OCI-LY7 (cell line): ENCODE results near the gene PIK3R4. TPM values are rescaled to one million over a fixed set of nuclear protein-coding genes. Genes with fewer than 3 reads are reported as not detected.

Source experiments
- BruUV-seq: library from RNA; stranded (reverse); fragments of 400-500 nt; replicated peaks from 2 replicates; lab custom pipeline; 2021; lab: Mats Ljungman, UMichigan
- CTCF ChIA-PET: fragments of 300-600 bp; sonication (Branson Sonifier 250); formaldehyde crosslinking; loops from one replicate; lab custom pipeline; 2022; ENCODE audit warnings: antibody characterized with exemption; ENCODE audit not compliant: unreplicated experiment; lab: Charles Lee
- POLR2A ChIA-PET: fragments of 300-600 bp; sonication (Branson Sonifier 250); formaldehyde crosslinking; loops from one replicate; lab custom pipeline; 2022; ENCODE audit warnings: antibody characterized with exemption; lab: Charles Lee
- DNase-seq: peaks from one replicate; pipeline ENCODE4 v3.0.0-alpha.2; 2015; ENCODE audit warnings: low spot score
- H2AFZ ChIP-seq: fragments of 200-600 bp; sonication (generic), shearing (Covaris generic); 2 replicates; pipeline ENCODE4 v1.6.1; 2014; ENCODE audit warnings: mild to moderate bottlenecking, antibody characterized with exemption, low read length, moderate library complexity
- H3K27ac ChIP-seq: fragments of 200-600 bp; sonication (generic); 2 replicates; pipeline ENCODE4 v1.5.1; 2014; ENCODE audit warnings: mixed run types, low read depth, mild to moderate bottlenecking, moderate library complexity, low read length, inconsistent platforms; ENCODE audit not compliant: poor library complexity, severe bottlenecking
- H3K36me3 ChIP-seq: fragments of 200-600 bp; sonication (generic); 2 replicates; pipeline ENCODE4 v1.6.1; 2014; ENCODE audit warnings: mild to moderate bottlenecking, antibody characterized with exemption, low read length, moderate library complexity, mixed read lengths; ENCODE audit not compliant: insufficient read depth
- H3K4me1 ChIP-seq: fragments of 200-600 bp; sonication (generic); 2 replicates; pipeline ENCODE4 v1.5.1; 2014; ENCODE audit warnings: mild to moderate bottlenecking, low read length; ENCODE audit not compliant: insufficient read depth, poor library complexity, severe bottlenecking
- H3K4me2 ChIP-seq: fragments of 200-600 bp; sonication (generic); 2 replicates; pipeline ENCODE4 v1.6.1; 2014; ENCODE audit warnings: mild to moderate bottlenecking, low read length
- H3K4me3 ChIP-seq: fragments of 200-600 bp; sonication (generic); 2 replicates; pipeline ENCODE4 v1.5.1; 2014; ENCODE audit warnings: mild to moderate bottlenecking, low read depth, low read length; ENCODE audit not compliant: poor library complexity, severe bottlenecking
- H3K79me2 ChIP-seq: fragments of 200-600 bp; sonication (generic); 2 replicates; pipeline ENCODE4 v1.6.1; 2016; ENCODE audit warnings: low read depth, mild to moderate bottlenecking, low read length, moderate library complexity, mixed read lengths; ENCODE audit not compliant: insufficient read depth
- H3K9me2 ChIP-seq: fragments of 200-600 bp; sonication (generic); 2 replicates; pipeline ENCODE4 v1.6.1; 2016; ENCODE audit warnings: mild to moderate bottlenecking, low read length, mixed read lengths; ENCODE audit not compliant: insufficient read depth
- H3K9me3 ChIP-seq: fragments of 200-600 bp; sonication (generic); 2 replicates; pipeline ENCODE4 v1.6.1; 2014; ENCODE audit warnings: mild to moderate bottlenecking, mixed run types, low read length, mixed read lengths
- H4K20me1 ChIP-seq: fragments of 200-600 bp; sonication (generic); 2 replicates; pipeline ENCODE4 v1.6.1; 2014; ENCODE audit warnings: mild to moderate bottlenecking, antibody characterized with exemption, low read length, moderate library complexity, mixed read lengths; ENCODE audit not compliant: insufficient read depth
- EZH2phosphoT487 ChIP-seq: fragments of 200-600 bp; sonication (generic); IDR thresholded peaks from 2 replicates; pipeline ENCODE4 v1.6.1; 2018; ENCODE audit warnings: low read depth, borderline replicate concordance, mild to moderate bottlenecking, mixed run types, antibody characterized with exemption, low read length, moderate library complexity, mixed read lengths
- intact Hi-C: fragments of 100-400 bp; cut with micrococcal nuclease; formaldehyde crosslinking; loops from one replicate; pipeline ENCODE4 v1.10.0; 2022; ENCODE audit not compliant: unreplicated experiment
- total RNA-seq, 2 experiments: library from RNA; depleted of rRNA in 1 of 2; stranded (reverse); fragments of >200 nt in 1 of 2; shearing (Covaris generic) in 1 of 2; gene quantifications; 2 replicates each; pipeline ENCODE4 v1.2.3, GENCODE V29; 2014 to 2022
- TF ChIP-seq, protein P1 (sequence below): fragments of 200-600 bp; sonication (generic); conservative IDR thresholded peaks from 2 replicates; pipeline ENCODE4 v1.5.1; 2014; ENCODE audit warnings: mild to moderate bottlenecking, antibody characterized with exemption, low read length, moderate library complexity, mixed read lengths

PIK3R4 gene
- total RNA-seq, 2 experiments from 2014 or later = 28.7 to 30.3 TPM

DNA sequence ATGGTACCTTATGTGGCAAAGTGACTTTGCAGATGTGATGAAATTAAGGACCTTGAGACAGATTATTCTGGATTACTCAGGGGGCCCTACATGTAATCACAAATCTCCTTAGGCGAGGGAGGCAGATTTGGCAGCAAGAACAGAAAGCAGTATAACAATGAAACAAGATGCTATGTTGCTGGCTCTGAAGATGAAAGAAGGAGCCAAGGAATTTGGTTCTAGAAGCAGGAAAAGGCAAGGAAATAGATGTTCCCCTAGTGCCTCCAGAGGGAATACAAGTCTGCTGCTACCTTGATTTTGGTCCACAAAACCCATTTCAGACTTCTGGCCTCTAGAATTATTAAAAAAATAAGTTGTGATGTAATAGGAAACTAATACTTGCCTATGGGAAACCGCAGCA, 64.5 kb downstream of the PIK3R4 start:
- BruUV-seq = no TSS peak

DNA sequence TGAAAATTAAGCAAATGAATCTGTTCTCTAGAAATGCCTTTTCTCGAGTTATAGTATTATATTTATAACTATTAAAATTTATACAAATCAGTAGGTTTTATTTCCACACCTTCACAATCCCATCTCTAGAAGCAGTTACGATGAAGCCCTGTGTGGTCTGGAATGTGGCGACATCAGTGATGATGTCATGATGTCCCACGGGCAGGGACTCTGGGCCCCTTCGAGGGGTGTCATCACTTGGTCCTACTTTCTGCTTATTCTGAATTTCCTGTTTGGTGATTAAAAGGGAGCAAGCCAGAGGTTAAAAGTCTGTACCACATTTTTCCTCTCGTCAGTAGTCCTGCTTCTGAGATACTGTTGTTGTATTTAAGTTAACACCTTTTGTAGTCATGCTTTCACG, 67.4 kb downstream of the PIK3R4 start:
- Histone ChIP-seq H3K36me3 (peaks cover 79% of the 10 kb centered on the region), H2AFZ (no peak overlapping the region), H3K27ac (no peak overlapping the region), H3K9me3 (no peaks in the 10 kb centered on the region), H3K4me1 (no peaks in the 10 kb centered on the region), H3K4me2 (no peak overlapping the region), H4K20me1 (no peaks in the 10 kb centered on the region), H3K4me3 (no peak overlapping the region), H3K79me2 (no peaks in the 10 kb centered on the region), H3K9me2 (no peaks in the 10 kb centered on the region)
- POLR2A ChIA-PET = no interaction called here
- CTCF ChIA-PET = no interaction called here
- intact Hi-C loops = no loop called here
- no TSS peak for BruUV-seq
- TF ChIP-seq EZH2phosphoT487 = no peak
- DNase-seq = no peak

More for the DNA sequence above, 64.5 kb downstream of the PIK3R4 start:
- H4K20me1 ChIP-seq = no peaks in the 10 kb centered on the region
- H3K9me3 ChIP-seq = no peaks in the 10 kb centered on the region
- no peaks in the 10 kb centered on the region for H3K4me1 ChIP-seq
- no peaks in the 10 kb centered on the region for H3K79me2 ChIP-seq
- no peak overlapping the region for H3K27ac ChIP-seq
- TF ChIP-seq, protein P1, sequence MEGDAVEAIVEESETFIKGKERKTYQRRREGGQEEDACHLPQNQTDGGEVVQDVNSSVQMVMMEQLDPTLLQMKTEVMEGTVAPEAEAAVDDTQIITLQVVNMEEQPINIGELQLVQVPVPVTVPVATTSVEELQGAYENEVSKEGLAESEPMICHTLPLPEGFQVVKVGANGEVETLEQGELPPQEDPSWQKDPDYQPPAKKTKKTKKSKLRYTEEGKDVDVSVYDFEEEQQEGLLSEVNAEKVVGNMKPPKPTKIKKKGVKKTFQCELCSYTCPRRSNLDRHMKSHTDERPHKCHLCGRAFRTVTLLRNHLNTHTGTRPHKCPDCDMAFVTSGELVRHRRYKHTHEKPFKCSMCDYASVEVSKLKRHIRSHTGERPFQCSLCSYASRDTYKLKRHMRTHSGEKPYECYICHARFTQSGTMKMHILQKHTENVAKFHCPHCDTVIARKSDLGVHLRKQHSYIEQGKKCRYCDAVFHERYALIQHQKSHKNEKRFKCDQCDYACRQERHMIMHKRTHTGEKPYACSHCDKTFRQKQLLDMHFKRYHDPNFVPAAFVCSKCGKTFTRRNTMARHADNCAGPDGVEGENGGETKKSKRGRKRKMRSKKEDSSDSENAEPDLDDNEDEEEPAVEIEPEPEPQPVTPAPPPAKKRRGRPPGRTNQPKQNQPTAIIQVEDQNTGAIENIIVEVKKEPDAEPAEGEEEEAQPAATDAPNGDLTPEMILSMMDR = no peak
- TF ChIP-seq EZH2phosphoT487 = no peak
- H3K9me2 ChIP-seq = no peaks in the 10 kb centered on the region
- H3K36me3 ChIP-seq = peaks cover 81% of the 10 kb centered on the region
- H3K4me3 ChIP-seq = no peak overlapping the region
- CTCF ChIA-PET = no interaction called here
- no peak overlapping the region for H2AFZ ChIP-seq
- H3K4me2 ChIP-seq = no peak overlapping the region
- no peak for DNase-seq
- POLR2A ChIA-PET = no interaction called here
- intact Hi-C loops = no loop called here

DNA sequence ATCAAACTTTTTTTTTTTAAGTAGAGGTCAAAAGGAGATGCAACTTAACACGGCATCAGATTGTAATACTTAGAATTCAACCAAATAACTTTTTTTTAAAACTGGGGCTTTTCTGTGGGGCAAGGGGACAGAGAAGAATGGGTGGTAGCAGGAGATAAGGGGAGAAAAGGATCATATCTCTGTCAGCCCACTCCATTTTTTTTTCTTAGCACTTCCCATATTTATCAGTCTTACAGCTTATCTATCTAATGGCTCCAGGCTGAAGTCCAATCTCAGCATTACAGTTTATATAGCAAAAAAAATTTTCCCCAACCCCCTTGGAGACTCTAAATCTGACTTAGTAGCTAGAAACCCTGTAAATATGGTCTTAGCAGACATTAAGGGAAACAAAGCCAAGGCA, 69.3 kb downstream of the PIK3R4 start:
- POLR2A ChIA-PET = interaction anchor here (0.6 kb wide), 1 partner anchor 38 kb away, joined by 5 read pairs; no protein-coding TSS in a partner anchor
- intact Hi-C loops = no loop called here

More for the DNA sequence above, 69.3 kb downstream of the PIK3R4 start:
- Histone ChIP-seq H3K4me1 (no peaks in the 10 kb centered on the region), H3K79me2 (no peaks in the 10 kb centered on the region), H3K4me3 (no peak overlapping the region), H3K4me2 (no peak overlapping the region), H2AFZ (no peak overlapping the region), H3K9me2 (no peaks in the 10 kb centered on the region), H3K27ac (no peak overlapping the region), H3K9me3 (no peaks in the 10 kb centered on the region), H3K36me3 (peaks cover 60% of the 10 kb centered on the region), H4K20me1 (no peaks in the 10 kb centered on the region)
- no peak for DNase-seq
- CTCF ChIA-PET = no interaction called here
- TF ChIP-seq, protein P1 = no peak
- TF ChIP-seq EZH2phosphoT487 = no peak
- no TSS peak for BruUV-seq
